IMR-90 (cell line): ENCODE measurements around the gene ZNF575. TPM values are rescaled to one million over a fixed set of nuclear protein-coding genes. Genes with fewer than 3 reads are reported as not detected.

Experiments
- MAFK ChIP-seq: IDR thresholded peaks from 2 replicates; pipeline ENCODE4 v1.6.1; 2012; ENCODE audit warnings: low read depth, low read length, improper control_type of control experiment
- polyA plus RNA-seq, 3 experiments: library from polyadenylated mRNA; depleted of rRNA; stranded (reverse); fragments of >200 nt; gene quantifications; 2 replicates each; pipeline ENCODE4 v1.2.3, GENCODE V29; 2012; ENCODE audit warnings: low replicate concordance in 1 of 3
- total RNA-seq: library from RNA; depleted of rRNA; stranded (reverse); fragments of >200 nt; gene quantifications from 2 replicates; pipeline ENCODE4 v1.2.3, GENCODE V29; 2012
- TF ChIP-seq, protein P1 (sequence below): fragments of 150-350 bp; IDR thresholded peaks from 2 replicates; pipeline ENCODE4 v1.6.1; 2017; ENCODE audit warnings: mild to moderate bottlenecking, antibody characterized with exemption, low read length, low read depth

Gene ZNF575
- total and polyA plus RNA-seq, 2 of the 4 experiments (the other 2 are of a cell fraction) = 0.77 TPM; not detected in 1

DNA sequence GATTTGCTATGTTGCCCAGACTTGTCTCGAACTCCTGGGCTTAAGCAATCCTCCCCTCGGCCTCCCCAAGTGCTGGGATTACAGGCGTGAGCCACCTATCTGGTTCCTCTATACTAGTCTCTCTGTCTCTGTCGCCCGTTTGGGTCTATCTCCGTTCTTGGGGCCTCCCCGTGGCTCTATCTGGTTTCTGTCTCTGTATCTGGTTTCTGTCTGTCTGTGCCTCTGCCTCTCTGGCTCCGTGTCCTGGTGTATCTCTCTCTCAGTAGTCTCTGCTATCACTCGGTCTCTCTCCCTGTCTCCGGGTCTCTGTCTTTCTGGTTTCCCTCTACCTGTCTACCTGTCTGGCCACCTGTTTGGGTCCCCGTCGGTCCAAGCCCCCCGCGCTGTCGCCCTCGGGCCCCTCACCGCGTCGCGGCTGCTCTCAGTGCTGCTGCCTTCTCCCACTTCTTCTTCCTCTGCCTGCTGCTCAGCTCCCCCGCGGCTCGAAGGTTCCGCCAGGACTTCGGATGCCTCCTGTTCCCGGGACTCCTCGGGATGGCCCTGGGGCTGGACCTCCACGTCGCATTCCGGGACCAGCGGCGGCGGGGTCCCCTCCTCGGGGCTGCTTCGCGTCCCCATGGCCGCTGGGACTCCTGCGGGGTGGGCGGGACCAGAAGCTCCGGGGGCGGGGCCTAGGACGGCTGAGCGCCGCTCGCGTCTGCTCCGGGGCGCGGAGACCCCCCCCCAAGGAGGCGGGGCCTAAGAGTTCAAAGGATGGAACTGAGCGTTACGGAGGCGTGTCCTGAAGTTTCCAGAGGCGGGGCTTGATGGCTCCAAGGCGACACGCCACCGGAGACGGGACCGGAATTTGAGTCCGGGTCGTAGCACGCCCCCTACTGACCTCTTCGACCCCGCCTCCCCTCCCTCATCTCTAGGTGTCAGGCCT, 29.2 kb upstream of the ZNF575 start (continued):
- TF ChIP-seq MAFK = no peak
- TF ChIP-seq, protein P1, sequence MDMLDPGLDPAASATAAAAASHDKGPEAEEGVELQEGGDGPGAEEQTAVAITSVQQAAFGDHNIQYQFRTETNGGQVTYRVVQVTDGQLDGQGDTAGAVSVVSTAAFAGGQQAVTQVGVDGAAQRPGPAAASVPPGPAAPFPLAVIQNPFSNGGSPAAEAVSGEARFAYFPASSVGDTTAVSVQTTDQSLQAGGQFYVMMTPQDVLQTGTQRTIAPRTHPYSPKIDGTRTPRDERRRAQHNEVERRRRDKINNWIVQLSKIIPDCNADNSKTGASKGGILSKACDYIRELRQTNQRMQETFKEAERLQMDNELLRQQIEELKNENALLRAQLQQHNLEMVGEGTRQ = no peak
